HepG2 (cell line): Measurements from ENCODE around the gene VASH2. TPM values are rescaled to one million over a fixed set of nuclear protein-coding genes. Genes with fewer than 3 reads are reported as not detected.
A peak's percentile ranks its signal among the peaks of the same experiment; 100 is the strongest.

ENCODE experiments used
- AKAP8 ChIP-seq: sonication (generic); formaldehyde crosslinking; IDR thresholded peaks from 2 replicates; pipeline ENCODE4 v1.5.1; 2020; ENCODE audit warnings: mild to moderate bottlenecking, missing genetic modification reagents
- CHCHD3 ChIP-seq: sonication (generic); formaldehyde crosslinking; IDR thresholded peaks from 2 replicates; pipeline ENCODE4 v1.8.0; 2022; ENCODE audit warnings: mild to moderate bottlenecking, missing genetic modification reagents, moderate library complexity
- DMAP1 ChIP-seq: IDR thresholded peaks from 2 replicates; pipeline ENCODE4 v1.6.1; 2016
- EEA1 ChIP-seq: sonication (generic); formaldehyde crosslinking; IDR thresholded peaks from 2 replicates; pipeline ENCODE4 v1.5.1; 2020; ENCODE audit warnings: mild to moderate bottlenecking, missing genetic modification reagents, borderline replicate concordance
- FOXA3 ChIP-seq: IDR thresholded peaks from 2 replicates; pipeline ENCODE4 v1.6.1; 2016; ENCODE audit warnings: missing genetic modification reagents, missing compliant biosample characterization
- GTF2F1 ChIP-seq: fragments of 150-350 bp; IDR thresholded peaks from 2 replicates; pipeline ENCODE4 v1.6.1; 2014; ENCODE audit warnings: low read length
- KDM3A ChIP-seq: IDR thresholded peaks from 2 replicates; pipeline ENCODE4 v1.6.1; 2018; ENCODE audit warnings: low read depth, missing compliant biosample characterization
- NBN ChIP-seq: fragments of 450-650 bp; conservative IDR thresholded peaks from 2 replicates; pipeline ENCODE4 v1.6.1; 2017
- TARDBP ChIP-seq: sonication (generic); formaldehyde crosslinking; IDR thresholded peaks from 2 replicates; pipeline ENCODE4 v1.8.0; 2022; ENCODE audit warnings: mild to moderate bottlenecking, missing genetic modification reagents
- ZBTB20 ChIP-seq: sonication (generic); formaldehyde crosslinking; IDR thresholded peaks from 2 replicates; pipeline ENCODE4 v1.8.1; 2023; ENCODE audit warnings: missing genetic modification reagents, low read depth, mild to moderate bottlenecking, borderline replicate concordance
- ZFP1 ChIP-seq: IDR thresholded peaks from 2 replicates; pipeline ENCODE4 v1.6.1; 2016
- ZIK1 ChIP-seq: sonication (generic); formaldehyde crosslinking; IDR thresholded peaks from 2 replicates; pipeline ENCODE4 v1.5.0; 2020; ENCODE audit warnings: mild to moderate bottlenecking, low read depth, missing genetic modification reagents, borderline replicate concordance
- ZMYM2 ChIP-seq: sonication (generic); formaldehyde crosslinking; IDR thresholded peaks from 2 replicates; pipeline ENCODE4 v1.8.0; 2022; ENCODE audit warnings: mild to moderate bottlenecking, missing genetic modification reagents
- ZSCAN21 ChIP-seq: sonication (generic); formaldehyde crosslinking; IDR thresholded peaks from 2 replicates; pipeline ENCODE4 v1.8.0; 2022; ENCODE audit warnings: mild to moderate bottlenecking, missing genetic modification reagents, moderate library complexity, borderline replicate concordance
- ZZZ3 ChIP-seq: sonication (generic); formaldehyde crosslinking; IDR thresholded peaks from 2 replicates; pipeline ENCODE4 v1.4.0; 2020; ENCODE audit warnings: missing genetic modification reagents, mild to moderate bottlenecking, borderline replicate concordance
- polyA plus RNA-seq, 8 experiments: library from polyadenylated mRNA; depleted of rRNA in 3 of 8; stranded (reverse) in 7 of 8; unstranded in 1 of 8; fragments of >200 nt; fragmentation: Illumina TruSeq in 4 of 8; extraction: Trizol in 4 of 8; gene quantifications; 2 replicates each; pipeline versions ENCODE4 v1.2.1 to v1.2.3, GENCODE V29; 2011 to 2016; ENCODE audit warnings: low read depth in 4 of 8, missing spikeins in 1 of 8, mixed read lengths in 1 of 8; ENCODE audit not compliant: insufficient read depth in 1 of 8
- total RNA-seq, 5 experiments: library from RNA; depleted of rRNA; stranded (reverse); fragments of >200 nt; fragmentation: Illumina TruSeq; extraction: Trizol; gene quantifications; 2 replicates each; pipeline ENCODE4 v1.2.3, GENCODE V29; 2016; ENCODE audit warnings: low read depth in 1 of 5
- TF ChIP-seq, protein P1 (sequence below): sonication (generic); formaldehyde crosslinking; IDR thresholded peaks from 2 replicates; pipeline ENCODE4 v1.8.1; 2022; ENCODE audit warnings: mild to moderate bottlenecking, missing genetic modification reagents
- TF ChIP-seq, protein P2 (sequence below): sonication (generic); formaldehyde crosslinking; IDR thresholded peaks from 2 replicates; pipeline ENCODE4 v1.4.0; 2020; ENCODE audit warnings: missing genetic modification reagents, borderline replicate concordance
- TF ChIP-seq, protein P3 (sequence below): sonication (generic); formaldehyde crosslinking; IDR thresholded peaks from 2 replicates; pipeline ENCODE4 v1.4.0; 2020; ENCODE audit warnings: mild to moderate bottlenecking, missing genetic modification reagents
- TF ChIP-seq, protein P4 (sequence below): sonication (generic); formaldehyde crosslinking; IDR thresholded peaks from 2 replicates; pipeline ENCODE4 v1.9.0; 2021; ENCODE audit warnings: missing genetic modification reagents, mild to moderate bottlenecking, borderline replicate concordance
- TF ChIP-seq, protein P5 (sequence below): sonication (generic); formaldehyde crosslinking; IDR thresholded peaks from 2 replicates; pipeline ENCODE4 v1.5.1; 2020; ENCODE audit warnings: mild to moderate bottlenecking, missing genetic modification reagents, borderline replicate concordance

VASH2 gene
- total and polyA plus RNA-seq, 2 of the 13 experiments (the other 11 are each of a cell fraction or from before 2014, with no cell fraction given), result 0.44 to 1.00 TPM

DNA sequence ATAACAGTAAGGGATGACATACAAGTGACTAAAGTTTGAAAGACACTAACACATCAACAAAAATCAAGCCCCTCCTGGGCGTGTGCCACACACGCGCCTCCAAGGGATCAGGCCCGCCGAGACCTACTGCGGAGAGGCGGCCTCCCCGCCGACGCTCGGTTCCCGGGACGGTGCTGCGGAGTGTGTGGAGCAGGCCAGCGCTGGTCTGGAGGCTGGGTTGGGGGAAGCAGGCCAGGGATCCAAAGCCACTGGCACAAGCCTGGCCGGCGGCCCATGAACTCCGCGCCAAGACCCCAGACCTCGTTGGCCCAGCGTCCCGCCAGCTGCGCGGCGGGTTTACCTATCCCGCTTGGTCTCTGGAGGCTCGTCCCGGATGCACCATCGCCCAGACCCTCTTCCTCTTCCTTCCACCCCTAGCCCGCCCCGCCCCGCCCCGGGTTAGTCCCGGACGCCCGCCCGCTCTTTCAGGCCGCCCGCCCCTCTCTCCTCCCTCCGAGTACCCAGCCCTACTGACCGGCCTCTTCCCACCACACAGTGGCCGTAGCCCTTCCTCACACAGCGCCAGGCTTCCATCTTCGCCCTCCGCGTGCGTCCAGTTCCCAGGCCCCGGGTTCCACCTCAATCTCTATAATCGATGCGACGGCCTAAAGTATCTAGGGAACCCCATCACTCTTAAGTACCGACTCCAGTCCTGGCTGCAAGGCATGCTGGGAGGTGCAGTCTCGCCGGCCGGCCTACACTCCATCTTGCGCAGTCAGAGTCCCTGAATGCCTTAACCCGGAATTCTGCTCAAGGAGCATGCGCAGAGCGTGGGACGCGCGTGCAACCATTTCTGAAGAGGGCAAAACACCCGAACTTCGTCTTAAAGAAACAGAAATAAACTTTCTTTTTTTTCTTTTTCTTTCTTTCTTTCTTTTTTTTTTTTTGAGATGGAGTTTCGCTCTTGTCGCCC is 65.0 kb downstream of the VASH2 start, which contains the start of gene ANGEL2 (continued):
- peak; percentile 75; the same call in 1 of the 2 replicates for TF ChIP-seq ZIK1
- TF ChIP-seq EEA1 (CRISPR knock-in tag), result 0 out of 2 replicates have a peak, but pooled peaks have one; percentile 62
- TF ChIP-seq, protein P1, sequence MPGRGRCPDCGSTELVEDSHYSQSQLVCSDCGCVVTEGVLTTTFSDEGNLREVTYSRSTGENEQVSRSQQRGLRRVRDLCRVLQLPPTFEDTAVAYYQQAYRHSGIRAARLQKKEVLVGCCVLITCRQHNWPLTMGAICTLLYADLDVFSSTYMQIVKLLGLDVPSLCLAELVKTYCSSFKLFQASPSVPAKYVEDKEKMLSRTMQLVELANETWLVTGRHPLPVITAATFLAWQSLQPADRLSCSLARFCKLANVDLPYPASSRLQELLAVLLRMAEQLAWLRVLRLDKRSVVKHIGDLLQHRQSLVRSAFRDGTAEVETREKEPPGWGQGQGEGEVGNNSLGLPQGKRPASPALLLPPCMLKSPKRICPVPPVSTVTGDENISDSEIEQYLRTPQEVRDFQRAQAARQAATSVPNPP (CRISPR knock-in tag), result no peak
- TF ChIP-seq ZZZ3 (CRISPR knock-in tag), result peak; percentile 46; the same call in 1 of the 2 replicates
- peak; percentile 38; the same call in 1 of the 2 replicates for TF ChIP-seq KDM3A (CRISPR knock-in tag)
- peak; percentile 38 for TF ChIP-seq FOXA3 (CRISPR knock-in tag)
- TF ChIP-seq, protein P2, sequence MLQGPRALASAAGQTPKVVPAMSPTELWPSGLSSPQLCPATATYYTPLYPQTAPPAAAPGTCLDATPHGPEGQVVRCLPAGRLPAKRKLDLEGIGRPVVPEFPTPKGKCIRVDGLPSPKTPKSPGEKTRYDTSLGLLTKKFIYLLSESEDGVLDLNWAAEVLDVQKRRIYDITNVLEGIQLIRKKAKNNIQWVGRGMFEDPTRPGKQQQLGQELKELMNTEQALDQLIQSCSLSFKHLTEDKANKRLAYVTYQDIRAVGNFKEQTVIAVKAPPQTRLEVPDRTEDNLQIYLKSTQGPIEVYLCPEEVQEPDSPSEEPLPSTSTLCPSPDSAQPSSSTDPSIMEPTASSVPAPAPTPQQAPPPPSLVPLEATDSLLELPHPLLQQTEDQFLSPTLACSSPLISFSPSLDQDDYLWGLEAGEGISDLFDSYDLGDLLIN (CRISPR knock-in tag), result peak; percentile 52; the same call in 1 of the 2 replicates
- no peak for TF ChIP-seq AKAP8 (CRISPR knock-in tag)
- TF ChIP-seq GTF2F1, result no peak
- TF ChIP-seq, protein P3, sequence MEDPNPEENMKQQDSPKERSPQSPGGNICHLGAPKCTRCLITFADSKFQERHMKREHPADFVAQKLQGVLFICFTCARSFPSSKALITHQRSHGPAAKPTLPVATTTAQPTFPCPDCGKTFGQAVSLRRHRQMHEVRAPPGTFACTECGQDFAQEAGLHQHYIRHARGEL (CRISPR knock-in tag), result no peak
- no peak for TF ChIP-seq TARDBP (CRISPR knock-in tag)
- TF ChIP-seq CHCHD3 (CRISPR knock-in tag), result peak; percentile 73; the same call in 1 of the 2 replicates
- TF ChIP-seq, protein P4, sequence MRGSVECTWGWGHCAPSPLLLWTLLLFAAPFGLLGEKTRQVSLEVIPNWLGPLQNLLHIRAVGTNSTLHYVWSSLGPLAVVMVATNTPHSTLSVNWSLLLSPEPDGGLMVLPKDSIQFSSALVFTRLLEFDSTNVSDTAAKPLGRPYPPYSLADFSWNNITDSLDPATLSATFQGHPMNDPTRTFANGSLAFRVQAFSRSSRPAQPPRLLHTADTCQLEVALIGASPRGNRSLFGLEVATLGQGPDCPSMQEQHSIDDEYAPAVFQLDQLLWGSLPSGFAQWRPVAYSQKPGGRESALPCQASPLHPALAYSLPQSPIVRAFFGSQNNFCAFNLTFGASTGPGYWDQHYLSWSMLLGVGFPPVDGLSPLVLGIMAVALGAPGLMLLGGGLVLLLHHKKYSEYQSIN (CRISPR knock-in tag), result no peak
- TF ChIP-seq, protein P5, sequence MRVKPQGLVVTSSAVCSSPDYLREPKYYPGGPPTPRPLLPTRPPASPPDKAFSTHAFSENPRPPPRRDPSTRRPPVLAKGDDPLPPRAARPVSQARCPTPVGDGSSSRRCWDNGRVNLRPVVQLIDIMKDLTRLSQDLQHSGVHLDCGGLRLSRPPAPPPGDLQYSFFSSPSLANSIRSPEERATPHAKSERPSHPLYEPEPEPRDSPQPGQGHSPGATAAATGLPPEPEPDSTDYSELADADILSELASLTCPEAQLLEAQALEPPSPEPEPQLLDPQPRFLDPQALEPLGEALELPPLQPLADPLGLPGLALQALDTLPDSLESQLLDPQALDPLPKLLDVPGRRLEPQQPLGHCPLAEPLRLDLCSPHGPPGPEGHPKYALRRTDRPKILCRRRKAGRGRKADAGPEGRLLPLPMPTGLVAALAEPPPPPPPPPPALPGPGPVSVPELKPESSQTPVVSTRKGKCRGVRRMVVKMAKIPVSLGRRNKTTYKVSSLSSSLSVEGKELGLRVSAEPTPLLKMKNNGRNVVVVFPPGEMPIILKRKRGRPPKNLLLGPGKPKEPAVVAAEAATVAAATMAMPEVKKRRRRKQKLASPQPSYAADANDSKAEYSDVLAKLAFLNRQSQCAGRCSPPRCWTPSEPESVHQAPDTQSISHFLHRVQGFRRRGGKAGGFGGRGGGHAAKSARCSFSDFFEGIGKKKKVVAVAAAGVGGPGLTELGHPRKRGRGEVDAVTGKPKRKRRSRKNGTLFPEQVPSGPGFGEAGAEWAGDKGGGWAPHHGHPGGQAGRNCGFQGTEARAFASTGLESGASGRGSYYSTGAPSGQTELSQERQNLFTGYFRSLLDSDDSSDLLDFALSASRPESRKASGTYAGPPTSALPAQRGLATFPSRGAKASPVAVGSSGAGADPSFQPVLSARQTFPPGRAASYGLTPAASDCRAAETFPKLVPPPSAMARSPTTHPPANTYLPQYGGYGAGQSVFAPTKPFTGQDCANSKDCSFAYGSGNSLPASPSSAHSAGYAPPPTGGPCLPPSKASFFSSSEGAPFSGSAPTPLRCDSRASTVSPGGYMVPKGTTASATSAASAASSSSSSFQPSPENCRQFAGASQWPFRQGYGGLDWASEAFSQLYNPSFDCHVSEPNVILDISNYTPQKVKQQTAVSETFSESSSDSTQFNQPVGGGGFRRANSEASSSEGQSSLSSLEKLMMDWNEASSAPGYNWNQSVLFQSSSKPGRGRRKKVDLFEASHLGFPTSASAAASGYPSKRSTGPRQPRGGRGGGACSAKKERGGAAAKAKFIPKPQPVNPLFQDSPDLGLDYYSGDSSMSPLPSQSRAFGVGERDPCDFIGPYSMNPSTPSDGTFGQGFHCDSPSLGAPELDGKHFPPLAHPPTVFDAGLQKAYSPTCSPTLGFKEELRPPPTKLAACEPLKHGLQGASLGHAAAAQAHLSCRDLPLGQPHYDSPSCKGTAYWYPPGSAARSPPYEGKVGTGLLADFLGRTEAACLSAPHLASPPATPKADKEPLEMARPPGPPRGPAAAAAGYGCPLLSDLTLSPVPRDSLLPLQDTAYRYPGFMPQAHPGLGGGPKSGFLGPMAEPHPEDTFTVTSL (CRISPR knock-in tag), result no peak
- no peak for TF ChIP-seq NBN
- TF ChIP-seq ZSCAN21, result no peak
- peak; percentile 95 for TF ChIP-seq ZFP1
- TF ChIP-seq ZBTB20 (CRISPR knock-in tag), result no peak
- TF ChIP-seq DMAP1, result peak; percentile 93
- no peak for TF ChIP-seq ZMYM2 (CRISPR knock-in tag)
